ENCODE results near the gene UBE2G2. TPM values are rescaled to one million over a fixed set of nuclear protein-coding genes. Genes with fewer than 3 reads are reported as not detected.
A peak's percentile ranks its signal among the peaks of the same experiment; 100 is the strongest.

Gene UBE2G2
- total RNA-seq, 1 experiment from 2014 or later, result 117 TPM

GRCh38 chr21:44828362-44829056, 26.9 kb upstream of the UBE2G2 start:
- POLR2A ChIA-PET, result no interaction called here
- no peak overlapping the region for H3K4me3 Mint-ChIP-seq

DNA sequence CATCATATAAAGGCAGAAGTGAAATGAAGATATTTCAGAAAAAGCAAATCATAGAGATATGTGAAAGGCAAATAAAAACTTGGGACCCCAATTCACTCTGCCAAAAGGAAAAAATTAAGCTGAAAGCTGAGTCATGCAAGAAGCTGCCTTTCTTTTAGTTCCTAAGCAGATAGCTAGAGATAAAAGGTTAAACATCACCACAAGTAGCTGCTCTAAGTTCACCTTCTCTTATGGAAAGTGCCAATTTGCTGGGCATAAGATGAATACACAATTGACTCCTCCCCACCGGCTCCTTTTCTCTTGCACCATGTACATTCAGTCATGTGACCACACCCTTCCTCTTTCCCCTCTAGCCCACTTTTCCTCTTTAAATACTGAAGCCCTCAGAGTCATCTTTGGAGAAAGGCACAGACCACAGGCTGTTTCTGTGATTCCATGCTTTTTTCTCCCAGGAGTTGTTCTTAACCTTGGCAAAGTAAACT, 21.6 kb upstream of the UBE2G2 start:
- Mint-ChIP-seq H3K36me3 (peaks cover 44% of the 10 kb centered on the region), H3K27me3 (ENCODE audit: low read depth) (peaks cover 63% of the 10 kb centered on the region), H3K27ac (no peak overlapping the region), H3K4me3 (no peak overlapping the region), H3K4me1 (no peaks in the 10 kb centered on the region), H3K9me3 (peaks cover 55% of the 10 kb centered on the region)
- TF ChIP-seq MYBL2 (CRISPR knock-in tag; IDR thresholded peaks at IDR 0.05) (no peak), JUN (CRISPR knock-in tag; IDR thresholded peaks at IDR 0.05) (no peak), FOXK1 (CRISPR knock-in tag; IDR thresholded peaks at IDR 0.05) (no peak), ZNF425 (CRISPR knock-in tag; conservative IDR thresholded peaks at IDR 0.05) (no peak), MLX (CRISPR knock-in tag; IDR thresholded peaks at IDR 0.05) (no peak), ZNF232 (CRISPR knock-in tag; IDR thresholded peaks at IDR 0.05) (no peak), ZNF281 (CRISPR knock-in tag; IDR thresholded peaks at IDR 0.05) (no peak), ZNF317 (CRISPR knock-in tag; IDR thresholded peaks at IDR 0.05; ENCODE audit: borderline replicate concordance, low read depth) (no peak), KAT7 (CRISPR knock-in tag; IDR thresholded peaks at IDR 0.05; ENCODE audit: borderline replicate concordance) (no peak), GRHL2 (CRISPR knock-in tag; IDR thresholded peaks at IDR 0.05; ENCODE audit: insufficient replicate concordance, severe bottlenecking) (no peak), NFATC4 (CRISPR knock-in tag; IDR thresholded peaks at IDR 0.05) (no peak), ERG (CRISPR knock-in tag; IDR thresholded peaks at IDR 0.05) (no peak), SMAD4 (CRISPR knock-in tag; IDR thresholded peaks at IDR 0.05) (no peak)
- TF ChIP-seq, protein P1, sequence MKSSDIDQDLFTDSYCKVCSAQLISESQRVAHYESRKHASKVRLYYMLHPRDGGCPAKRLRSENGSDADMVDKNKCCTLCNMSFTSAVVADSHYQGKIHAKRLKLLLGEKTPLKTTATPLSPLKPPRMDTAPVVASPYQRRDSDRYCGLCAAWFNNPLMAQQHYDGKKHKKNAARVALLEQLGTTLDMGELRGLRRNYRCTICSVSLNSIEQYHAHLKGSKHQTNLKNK (CRISPR knock-in tag; IDR thresholded peaks at IDR 0.05), result no peak
- TF ChIP-seq, protein P2, sequence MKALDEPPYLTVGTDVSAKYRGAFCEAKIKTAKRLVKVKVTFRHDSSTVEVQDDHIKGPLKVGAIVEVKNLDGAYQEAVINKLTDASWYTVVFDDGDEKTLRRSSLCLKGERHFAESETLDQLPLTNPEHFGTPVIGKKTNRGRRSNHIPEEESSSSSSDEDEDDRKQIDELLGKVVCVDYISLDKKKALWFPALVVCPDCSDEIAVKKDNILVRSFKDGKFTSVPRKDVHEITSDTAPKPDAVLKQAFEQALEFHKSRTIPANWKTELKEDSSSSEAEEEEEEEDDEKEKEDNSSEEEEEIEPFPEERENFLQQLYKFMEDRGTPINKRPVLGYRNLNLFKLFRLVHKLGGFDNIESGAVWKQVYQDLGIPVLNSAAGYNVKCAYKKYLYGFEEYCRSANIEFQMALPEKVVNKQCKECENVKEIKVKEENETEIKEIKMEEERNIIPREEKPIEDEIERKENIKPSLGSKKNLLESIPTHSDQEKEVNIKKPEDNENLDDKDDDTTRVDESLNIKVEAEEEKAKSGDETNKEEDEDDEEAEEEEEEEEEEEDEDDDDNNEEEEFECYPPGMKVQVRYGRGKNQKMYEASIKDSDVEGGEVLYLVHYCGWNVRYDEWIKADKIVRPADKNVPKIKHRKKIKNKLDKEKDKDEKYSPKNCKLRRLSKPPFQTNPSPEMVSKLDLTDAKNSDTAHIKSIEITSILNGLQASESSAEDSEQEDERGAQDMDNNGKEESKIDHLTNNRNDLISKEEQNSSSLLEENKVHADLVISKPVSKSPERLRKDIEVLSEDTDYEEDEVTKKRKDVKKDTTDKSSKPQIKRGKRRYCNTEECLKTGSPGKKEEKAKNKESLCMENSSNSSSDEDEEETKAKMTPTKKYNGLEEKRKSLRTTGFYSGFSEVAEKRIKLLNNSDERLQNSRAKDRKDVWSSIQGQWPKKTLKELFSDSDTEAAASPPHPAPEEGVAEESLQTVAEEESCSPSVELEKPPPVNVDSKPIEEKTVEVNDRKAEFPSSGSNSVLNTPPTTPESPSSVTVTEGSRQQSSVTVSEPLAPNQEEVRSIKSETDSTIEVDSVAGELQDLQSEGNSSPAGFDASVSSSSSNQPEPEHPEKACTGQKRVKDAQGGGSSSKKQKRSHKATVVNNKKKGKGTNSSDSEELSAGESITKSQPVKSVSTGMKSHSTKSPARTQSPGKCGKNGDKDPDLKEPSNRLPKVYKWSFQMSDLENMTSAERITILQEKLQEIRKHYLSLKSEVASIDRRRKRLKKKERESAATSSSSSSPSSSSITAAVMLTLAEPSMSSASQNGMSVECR (CRISPR knock-in tag; IDR thresholded peaks at IDR 0.05; ENCODE audit: borderline replicate concordance), result no peak
- ATAC-seq, result no peak
- DNase-seq (ENCODE audit: low spot score), result no peak
- ChIA-PET CTCF (no interaction called here), POLR2A (no interaction called here)

More at GRCh38 chr21:44828362-44829056, 26.9 kb upstream of the UBE2G2 start:
- peaks cover 26% of the 10 kb centered on the region for H3K36me3 Mint-ChIP-seq
- no peaks in the 10 kb centered on the region for H3K4me1 Mint-ChIP-seq
- DNase-seq (ENCODE audit: low spot score), result no peak
- CTCF ChIA-PET, result no interaction called here
- H3K9me3 Mint-ChIP-seq, result peaks cover 44% of the 10 kb centered on the region
- H3K27ac Mint-ChIP-seq, result no peak overlapping the region
- TF ChIP-seq MLX (CRISPR knock-in tag; IDR thresholded peaks at IDR 0.05), result no peak
- peak; percentile 66; the same call in 1 of the 2 replicates for TF ChIP-seq ZNF317 (CRISPR knock-in tag; IDR thresholded peaks at IDR 0.05; ENCODE audit: borderline replicate concordance, low read depth)
- H3K27me3 Mint-ChIP-seq (ENCODE audit: low read depth), result peaks cover 30% of the 10 kb centered on the region
- no peak for ATAC-seq
